Mesodermal cell (in vitro differentiated cells): ENCODE measurements around the gene CDKN2AIP.
"Not testable (repeated sequence)": the region's sequence is repeated elsewhere in the genome, so short reads cannot be mapped to it uniquely, and the experiment has no call there.

Source experiments
- H3K27ac ChIP-seq: 2 replicates; pipeline ENCODE4 v1.7.0; 2013; ENCODE audit warnings: mild to moderate bottlenecking, low read depth, low read length, moderate library complexity; ENCODE audit not compliant: severe bottlenecking
- H3K36me3 ChIP-seq: 2 replicates; pipeline ENCODE4 v1.7.1; 2013; ENCODE audit warnings: mild to moderate bottlenecking, low read length, moderate library complexity; ENCODE audit not compliant: control insufficient read depth, insufficient read depth
- H3K4me1 ChIP-seq: one replicate; pipeline ENCODE4 v1.7.1; 2013; ENCODE audit warnings: mild to moderate bottlenecking, low read length; ENCODE audit not compliant: insufficient read depth, control insufficient read depth, poor library complexity, severe bottlenecking
- H3K4me3 ChIP-seq: 2 replicates; pipeline ENCODE4 v1.7.0; 2013; ENCODE audit warnings: low read length, control low read depth, mild to moderate bottlenecking; ENCODE audit not compliant: insufficient read depth, poor library complexity, severe bottlenecking; ENCODE audit errors: extremely low read depth
- H3K9me3 ChIP-seq: 2 replicates; pipeline ENCODE4 v1.7.1; 2013; ENCODE audit warnings: mild to moderate bottlenecking, low read length, moderate library complexity; ENCODE audit not compliant: control insufficient read depth
- WGBS, 2 experiments: methylation state at CpG; one replicate each; pipeline ENCODE4 v1.1.5; 2013; ENCODE audit warnings: missing lambda C conversion rate in 2 of 2; ENCODE audit not compliant: insufficient coverage in 2 of 2; 5-methylcytosine and 5-hydroxymethylcytosine counted together

CDKN2AIP gene

DNA sequence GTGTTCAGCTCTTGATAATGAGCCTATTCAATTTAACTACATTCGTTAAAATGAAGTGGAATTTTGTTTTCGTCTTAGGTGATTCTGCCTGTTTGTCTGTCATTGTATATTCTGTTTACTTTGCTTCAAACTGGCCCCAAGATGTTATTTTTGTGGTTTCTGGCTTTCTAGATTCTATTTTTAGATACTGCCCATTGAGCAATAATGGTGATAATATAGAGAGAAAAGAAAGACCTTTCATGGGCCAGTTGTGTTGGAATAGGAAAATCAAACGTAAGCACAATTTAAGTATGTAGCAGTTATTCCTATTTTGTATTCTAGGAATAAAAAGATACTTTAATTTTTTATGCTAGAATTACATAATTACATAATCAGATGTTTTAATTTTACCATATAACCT lies 4.0 kb downstream of the CDKN2AIP start:
- H3K9me3 ChIP-seq = no peaks in the 10 kb centered on the region
- 82% methylated on average over 2 of the region's 3 CpGs; no CpG with 5 or more reads in 1 of the 2 experiments for WGBS, 2 experiments
- peaks cover 62% of the 10 kb centered on the region for H3K36me3 ChIP-seq
- no peak overlapping the region for H3K27ac ChIP-seq
- no peak overlapping the region for H3K4me3 ChIP-seq
- peaks cover 10% of the 10 kb centered on the region for H3K4me1 ChIP-seq

DNA sequence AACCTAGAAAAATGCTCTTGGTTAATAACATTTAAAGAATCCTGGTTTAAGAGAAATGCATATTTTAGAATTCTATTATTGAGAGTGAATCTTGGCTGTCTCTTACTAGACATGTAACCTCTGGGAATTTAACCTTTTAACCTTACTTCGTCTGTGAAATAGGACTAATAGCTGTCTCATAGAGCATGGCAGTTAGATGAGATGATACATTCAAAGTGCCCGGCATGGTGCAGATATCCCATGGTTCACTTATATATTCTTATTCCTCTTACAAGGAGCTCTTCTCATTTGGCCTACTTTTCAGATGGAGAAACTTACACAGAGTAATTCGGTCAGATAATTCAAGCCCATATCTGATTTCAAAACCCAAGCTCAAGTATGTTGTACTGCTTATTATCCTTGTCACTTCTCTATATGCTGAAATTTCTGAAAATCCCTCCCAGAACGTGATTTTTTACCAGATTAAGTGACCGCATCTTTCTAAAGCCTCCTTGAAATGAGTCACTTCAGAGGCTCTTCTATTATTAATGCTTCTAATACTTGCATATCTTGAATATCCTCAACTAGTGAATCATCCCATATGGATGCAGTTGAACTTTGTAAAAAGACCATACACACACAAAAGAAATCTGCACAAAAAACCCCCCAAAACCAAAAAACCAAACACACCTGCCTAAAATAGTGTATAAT lies 4.9 kb downstream of the CDKN2AIP start:
- WGBS, 2 experiments = 96 to 98% methylated on average over 4 of the region's 5 CpGs
- Histone ChIP-seq H3K36me3 (peaks cover 62% of the 10 kb centered on the region), H3K4me3 (no peak overlapping the region), H3K27ac (no peak overlapping the region), H3K9me3 (no peaks in the 10 kb centered on the region), H3K4me1 (peaks cover 10% of the 10 kb centered on the region)

DNA sequence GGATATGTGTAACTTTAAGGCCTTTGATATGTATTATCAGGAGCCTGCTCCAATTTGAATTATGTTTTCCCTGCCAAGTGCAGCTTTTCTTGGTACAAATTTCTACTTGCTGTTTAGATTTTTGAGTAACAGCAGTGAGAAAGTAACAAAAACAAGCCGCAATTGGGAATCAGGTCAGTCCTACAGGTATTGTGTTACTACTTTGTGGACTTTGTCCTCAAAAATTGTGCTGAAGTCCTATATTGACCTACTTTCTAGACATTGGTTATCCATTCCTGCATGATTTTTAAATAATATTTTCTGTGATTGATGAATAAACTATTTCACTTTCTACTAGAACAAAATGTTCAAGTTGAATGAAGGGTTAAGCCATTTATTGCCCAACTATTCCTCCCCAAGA lies 5.7 kb downstream of the CDKN2AIP start:
- WGBS, 2 experiments = no CpG with 5 or more reads among the region's 1 CpG
- no peaks in the 10 kb centered on the region for H3K9me3 ChIP-seq
- H3K4me1 ChIP-seq = peaks cover 10% of the 10 kb centered on the region
- peaks cover 62% of the 10 kb centered on the region for H3K36me3 ChIP-seq
- no peak overlapping the region for H3K4me3 ChIP-seq
- no peak overlapping the region for H3K27ac ChIP-seq

DNA sequence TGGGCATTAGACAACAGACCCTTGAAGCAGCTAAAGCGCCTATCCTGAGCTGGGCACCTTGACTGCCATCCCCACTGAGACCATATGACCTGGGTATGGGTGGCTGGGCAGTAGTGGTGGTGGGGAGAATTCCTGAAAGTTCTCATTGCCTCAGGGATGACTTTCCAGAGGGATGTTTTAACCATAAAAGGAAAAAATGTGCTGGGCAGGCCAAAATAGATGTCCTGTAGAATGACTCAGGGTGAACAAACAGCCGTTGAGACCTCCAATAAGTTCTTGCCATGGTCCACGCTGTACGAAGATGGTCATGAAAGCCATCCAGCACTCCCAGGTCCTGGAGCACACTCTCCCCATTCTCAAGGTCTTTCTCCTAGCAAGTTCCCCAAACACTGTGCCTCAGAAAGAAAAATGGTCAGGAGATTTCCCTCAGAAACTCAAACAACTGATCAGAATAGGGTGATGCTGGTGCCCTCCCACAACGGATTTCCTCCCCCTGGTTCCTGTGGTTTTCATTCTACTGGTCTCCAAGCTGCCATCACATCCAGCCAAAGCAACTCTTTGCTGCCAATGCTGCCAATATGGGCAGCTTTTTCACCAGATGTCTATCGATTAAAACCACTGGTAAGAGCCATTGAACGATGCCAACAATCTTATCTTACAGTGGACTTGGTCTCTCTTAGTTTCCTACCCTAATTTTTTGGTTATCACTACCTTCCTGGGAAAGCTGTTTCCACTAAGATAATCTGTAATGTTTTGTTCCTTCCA lies 11.2 kb downstream of the CDKN2AIP start:
- Histone ChIP-seq H3K36me3 (peaks cover 20% of the 10 kb centered on the region), H3K4me3 (no peak overlapping the region), H3K4me1 (no peaks in the 10 kb centered on the region), H3K9me3 (no peaks in the 10 kb centered on the region), H3K27ac (no peak overlapping the region)
- 91 to 94% methylated on average over 6 to 7 of the region's 7 CpGs for WGBS, 2 experiments

DNA sequence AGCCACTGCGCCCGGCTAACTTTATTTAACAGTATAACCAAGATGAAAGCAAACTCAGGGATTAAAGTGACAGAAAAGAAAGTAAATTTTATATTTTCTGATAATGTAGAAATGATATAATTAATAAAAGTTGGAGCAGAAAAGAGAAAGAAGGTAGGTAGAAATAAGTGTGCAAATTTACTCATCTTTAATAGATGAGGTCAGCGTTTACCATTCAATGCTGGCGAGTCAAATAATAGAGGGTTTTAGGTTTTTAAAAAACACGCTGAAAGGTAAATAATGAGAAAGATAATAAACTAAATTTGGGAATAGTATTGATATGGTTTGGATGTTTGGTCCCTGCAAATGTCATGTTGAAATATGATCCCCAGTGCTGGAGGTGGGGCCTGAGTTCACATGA lies 13.6 kb downstream of the CDKN2AIP start:
- Histone ChIP-seq H3K9me3 (no peaks in the 10 kb centered on the region), H3K36me3 (peaks cover 3% of the 10 kb centered on the region), H3K4me3 (no peak overlapping the region), H3K4me1 (no peaks in the 10 kb centered on the region), H3K27ac (no peak overlapping the region)
- 48 to 67% methylated on average over 3 of the region's 5 CpGs for WGBS, 2 experiments

DNA sequence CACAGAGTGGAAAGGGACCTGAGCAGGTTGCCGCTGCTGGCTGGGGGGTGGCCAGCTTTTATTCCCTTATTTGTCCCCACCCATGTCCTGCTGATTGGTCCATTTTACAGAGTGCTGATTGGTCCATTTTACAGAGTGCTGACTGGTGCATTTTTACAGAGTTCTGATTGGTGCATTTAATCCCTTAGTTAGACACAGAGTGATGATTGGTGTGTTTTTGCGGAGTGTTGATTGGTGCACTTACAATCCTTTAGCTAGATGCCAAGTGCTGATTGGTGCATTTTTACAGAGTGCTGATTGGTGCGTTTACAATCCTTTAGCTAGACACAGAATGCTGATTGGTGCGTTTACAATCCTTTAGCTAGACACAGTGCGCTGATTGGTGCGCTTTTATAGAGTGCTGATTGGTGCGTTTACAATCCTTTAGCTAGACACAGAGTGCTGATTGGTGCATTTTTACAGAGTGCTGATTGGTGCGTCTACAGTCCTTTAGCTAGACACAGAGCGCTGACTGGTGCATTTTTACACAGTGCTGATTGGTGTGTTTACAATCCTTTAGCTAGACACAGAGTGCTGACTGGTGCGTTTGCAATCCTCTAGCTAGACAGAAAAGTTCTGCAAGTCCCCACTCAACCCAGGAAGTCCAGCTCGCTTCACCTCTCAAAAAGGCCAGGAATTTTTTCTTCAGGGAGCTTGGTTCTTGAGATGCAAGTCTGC lies 19.6 kb downstream of the CDKN2AIP start:
- not testable (repeated sequence) for H3K9me3 ChIP-seq, H3K36me3 ChIP-seq, H3K4me1 ChIP-seq, H3K27ac ChIP-seq, H3K4me3 ChIP-seq
- 67 to 82% methylated on average over 1 to 5 of the region's 11 CpGs for WGBS, 2 experiments

DNA sequence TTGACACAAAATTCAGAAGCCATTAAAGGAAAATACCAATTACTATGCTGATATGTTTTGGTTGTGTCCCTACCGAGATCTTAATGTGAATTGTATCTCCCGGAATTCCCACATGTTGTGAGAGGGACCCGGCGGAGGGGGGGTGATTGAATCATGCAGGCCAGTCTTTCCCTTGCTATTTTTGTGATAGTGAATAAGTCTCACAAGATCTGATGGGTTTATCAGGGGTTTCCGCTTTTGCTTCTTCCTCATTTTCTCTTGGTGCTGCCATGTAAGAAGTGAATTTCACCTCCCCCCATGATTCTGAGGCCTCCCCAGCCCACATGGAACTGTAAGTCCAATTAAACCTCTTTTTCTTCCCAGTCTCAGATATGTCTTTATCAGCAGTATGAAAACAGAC lies 21.4 kb downstream of the CDKN2AIP start:
- H3K27ac ChIP-seq, H3K9me3 ChIP-seq, H3K4me3 ChIP-seq, H3K4me1 ChIP-seq, H3K36me3 ChIP-seq: not testable (repeated sequence)
- WGBS, 2 experiments = 36 to 50% methylated on average over 3 of the region's 5 CpGs

DNA sequence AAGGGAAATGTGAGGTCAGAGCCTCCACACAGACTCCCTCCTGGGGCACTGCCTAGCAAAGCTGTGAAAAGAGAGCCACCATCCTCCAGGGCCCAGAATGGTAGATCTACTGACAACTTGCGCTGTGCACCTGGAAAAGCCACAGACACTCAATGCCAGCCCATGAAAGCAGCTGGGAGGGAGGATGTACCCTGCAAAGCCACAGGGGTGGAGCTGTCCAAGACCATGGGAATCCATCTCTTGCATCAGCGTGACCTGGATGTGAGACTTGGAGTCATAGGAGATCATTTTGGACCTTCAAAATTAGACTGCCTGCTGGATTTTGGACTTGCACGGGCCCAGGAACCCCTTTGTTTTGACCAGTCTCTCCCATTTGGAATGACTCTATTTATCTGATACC lies 22.8 kb downstream of the CDKN2AIP start:
- WGBS, 2 experiments = 86 to 95% methylated on average over 3 of the region's 3 CpGs
- H3K36me3 ChIP-seq = no peaks in the 10 kb centered on the region
- no peak overlapping the region for H3K27ac ChIP-seq
- no peak overlapping the region for H3K4me3 ChIP-seq
- peaks cover 4% of the 10 kb centered on the region for H3K9me3 ChIP-seq
- no peaks in the 10 kb centered on the region for H3K4me1 ChIP-seq

DNA sequence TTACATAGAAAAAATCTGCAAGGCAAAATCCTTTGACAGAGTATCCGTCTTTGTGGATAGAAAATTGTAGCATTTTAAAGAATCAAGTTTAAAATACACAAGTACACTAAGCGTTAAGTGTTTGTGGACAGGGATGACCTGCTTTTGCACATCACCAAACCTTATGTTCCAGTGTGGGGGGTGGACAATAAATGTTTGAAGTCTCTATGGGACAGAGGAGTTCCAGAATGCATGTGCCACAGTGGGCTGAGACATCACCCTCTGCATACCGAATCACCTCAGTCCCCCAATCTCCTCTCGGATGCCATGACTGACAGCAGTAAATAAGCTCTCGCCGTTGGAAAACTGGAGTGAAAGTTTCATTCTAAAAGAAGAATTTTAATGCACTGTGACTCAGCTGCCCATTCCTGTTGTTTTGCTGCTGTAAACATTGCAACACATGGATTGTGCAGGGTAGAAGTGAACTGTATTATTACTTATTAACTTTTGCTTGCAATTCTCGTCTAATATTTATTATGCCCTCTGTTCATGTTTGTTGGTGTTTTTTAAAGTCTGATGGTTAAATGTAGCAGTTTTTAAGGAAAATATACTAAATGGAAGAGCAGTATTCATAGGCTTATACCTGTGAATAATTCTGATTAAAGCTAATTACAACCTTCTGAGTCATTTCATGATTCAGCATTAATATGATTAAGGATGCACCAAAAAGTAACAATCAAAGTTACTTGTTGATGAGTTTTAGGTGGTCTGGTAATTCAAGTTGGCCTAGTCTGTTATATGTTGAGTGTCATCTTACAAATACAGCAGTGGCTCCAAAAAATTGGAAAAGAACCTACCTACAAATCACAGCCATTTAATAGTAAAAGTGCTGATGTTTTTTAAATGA lies 24.0 kb downstream of the CDKN2AIP start:
- H3K27ac ChIP-seq = no peak overlapping the region

DNA sequence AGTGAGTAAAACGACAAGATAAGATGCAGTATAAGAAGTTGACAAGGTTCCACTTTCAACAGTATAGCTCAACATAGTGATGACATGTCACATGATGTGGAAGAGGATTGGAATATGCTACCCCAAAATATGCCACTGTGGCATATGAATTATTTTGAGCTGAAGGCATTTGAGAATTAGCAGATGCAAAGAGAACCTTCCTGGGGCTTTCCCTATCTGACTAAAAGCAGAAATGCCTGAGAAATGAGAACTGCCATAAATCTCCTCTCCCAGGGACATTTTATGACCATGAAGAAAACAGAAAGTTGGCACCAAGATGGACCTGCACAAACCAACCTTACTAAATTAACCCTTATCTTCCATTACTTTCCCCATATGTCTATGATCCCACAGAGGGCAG lies 24.8 kb downstream of the CDKN2AIP start:
- Histone ChIP-seq H3K4me3 (no peak overlapping the region), H3K36me3 (no peaks in the 10 kb centered on the region), H3K27ac (no peak overlapping the region), H3K4me1 (no peaks in the 10 kb centered on the region), H3K9me3 (no peaks in the 10 kb centered on the region)
- WGBS, 2 experiments = 100% methylated on average over 1 of the region's 1 CpG

More for the DNA sequence above, 24.0 kb downstream of the CDKN2AIP start:
- H3K36me3 ChIP-seq = no peaks in the 10 kb centered on the region
- H3K9me3 ChIP-seq = peaks cover 4% of the 10 kb centered on the region
- no peak overlapping the region for H3K4me3 ChIP-seq
- WGBS, 2 experiments = 70 to 71% methylated on average over 2 of the region's 7 CpGs
- no peaks in the 10 kb centered on the region for H3K4me1 ChIP-seq
